Ovary (tissue), 3 donors: Measurements from ENCODE around the gene ARHGEF1.

Experiments used
- CTCF ChIP-seq, 3 donors: fragments of 450-650 bp in 2 of 3; fragments of 200-600 bp in 1 of 3; IDR thresholded peaks; one replicate each; pipeline versions ENCODE4 v1.5.1 to v1.8.0; 2016 to 2022; ENCODE audit warnings: antibody characterized with exemption in 3 of 3, mild to moderate bottlenecking in 1 of 3
- EP300 ChIP-seq: sonication (generic); formaldehyde crosslinking; IDR thresholded peaks from one replicate; pipeline ENCODE4 v1.6.1; 2017; ENCODE audit warnings: antibody characterized with exemption
- POLR2A ChIP-seq: fragments of 450-650 bp; IDR thresholded peaks from one replicate; pipeline ENCODE4 v1.6.1; 2017; ENCODE audit warnings: antibody characterized with exemption, mild to moderate bottlenecking, moderate library complexity
- donor health status: DM: no; HTN: no; CAD: no.

DNA sequence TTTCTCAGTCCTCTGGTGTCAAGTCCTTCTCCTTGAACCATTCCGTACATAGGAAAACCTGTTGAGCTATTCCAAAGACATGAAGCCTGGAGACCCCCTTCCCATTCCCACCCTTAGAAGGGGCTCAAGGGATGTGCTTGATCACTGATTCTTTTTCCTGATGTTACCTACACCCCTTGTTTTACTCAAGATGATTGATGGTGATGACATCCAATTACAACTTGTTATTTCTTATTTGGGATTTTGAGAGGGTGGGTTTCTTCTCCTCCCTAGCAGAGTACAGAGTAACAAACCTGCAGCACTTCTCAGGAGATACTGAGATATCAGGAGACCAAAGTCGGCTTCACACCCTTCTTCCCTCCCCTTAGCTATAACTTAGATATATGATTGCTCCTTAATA, 29.6 kb upstream of the ARHGEF1 start:
- TF ChIP-seq POLR2A (no peak), CTCF (IDR thresholded peaks at IDR 0.05) (no peak), EP300 (no peak)
